CD4-positive, alpha-beta T cell treated with Interleukin-17A for 1 hour (primary cell): ENCODE data around the gene TKFC.

Source experiments
- DNase-seq: peaks from one replicate; pipeline ENCODE4 v3.0.0-alpha.2; 2020

Gene TKFC

DNA sequence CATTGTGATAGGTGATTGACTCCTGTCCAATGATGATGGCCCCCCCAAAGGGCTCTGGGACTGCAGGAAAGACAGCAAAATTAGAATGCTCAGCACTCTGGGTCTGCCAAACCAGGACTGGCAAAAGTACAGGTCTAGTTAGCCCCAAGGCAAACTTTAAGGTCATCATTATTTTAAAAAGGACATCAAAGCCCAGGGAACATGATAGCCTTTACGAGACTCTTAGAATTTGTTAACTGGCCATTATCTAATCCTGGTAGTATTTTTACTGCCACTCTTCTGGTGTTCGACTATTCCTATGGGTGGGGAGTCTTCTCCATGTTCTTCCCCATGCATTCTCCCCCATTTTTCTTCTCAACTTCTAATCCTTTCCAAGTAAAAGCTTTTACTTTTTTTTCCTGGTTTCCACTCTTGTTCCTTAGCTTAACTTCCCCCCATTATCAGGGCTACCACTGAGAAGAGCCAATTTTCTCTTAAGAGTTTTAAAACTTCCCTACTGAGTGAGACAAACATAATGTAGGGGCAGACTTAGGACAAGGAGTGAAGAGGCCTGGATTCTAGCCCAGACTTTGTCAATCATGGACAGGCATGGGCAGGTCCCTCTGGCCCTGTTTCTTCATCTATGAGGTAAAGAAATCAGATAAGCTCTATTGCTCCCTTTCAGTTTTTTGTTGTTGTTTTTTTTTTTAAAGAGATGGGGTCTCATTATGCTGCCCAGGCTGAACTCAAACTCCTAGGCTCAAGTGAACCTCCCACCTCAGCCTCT lies 7.2 kb upstream of the TKFC start:
- no peak for DNase-seq

- DNase-seq = no peak
These were observed 5.4 kb upstream of the TKFC start for GRCh38 chr11:61327669-61328071.

DNA sequence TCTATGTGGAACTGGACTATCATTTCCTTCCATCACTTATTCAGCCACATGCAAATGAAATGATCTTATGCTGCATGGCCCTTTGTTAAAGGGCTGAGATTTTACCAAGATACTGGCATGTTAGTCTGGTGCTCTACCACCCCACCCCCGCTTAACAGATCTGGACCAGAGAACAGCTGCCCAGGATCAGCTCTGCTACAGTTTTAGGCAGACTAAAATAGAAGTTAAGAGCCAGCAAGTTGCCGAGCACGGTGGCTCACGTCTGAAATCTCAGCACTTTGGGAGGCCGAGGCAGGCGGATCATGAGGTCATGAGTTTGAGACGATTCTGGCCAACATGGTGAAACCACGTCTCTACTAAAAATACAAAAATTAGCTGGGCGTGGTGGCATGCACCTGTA lies 4.7 kb upstream of the TKFC start:
- DNase-seq = no peak

DNA sequence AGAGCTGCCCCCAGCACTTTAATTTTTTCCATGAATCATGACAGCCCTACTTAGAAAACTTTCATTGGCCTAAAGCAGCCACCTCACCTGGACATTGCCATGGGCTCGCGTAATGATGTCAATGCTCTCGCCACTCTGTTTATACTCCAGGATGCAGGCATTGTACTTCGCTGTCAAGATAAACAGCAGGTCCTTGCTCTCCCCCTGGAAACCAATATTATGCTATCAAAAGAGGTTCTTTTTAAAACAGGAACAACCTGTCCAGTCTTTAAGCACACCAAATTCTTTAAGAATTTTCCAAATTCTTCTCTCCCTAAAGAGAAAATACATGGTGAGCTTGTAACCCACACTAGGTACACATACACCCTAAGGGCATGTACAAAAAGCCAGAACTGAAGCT lies 3.2 kb upstream of the TKFC start:
- DNase-seq = no peak

DNA sequence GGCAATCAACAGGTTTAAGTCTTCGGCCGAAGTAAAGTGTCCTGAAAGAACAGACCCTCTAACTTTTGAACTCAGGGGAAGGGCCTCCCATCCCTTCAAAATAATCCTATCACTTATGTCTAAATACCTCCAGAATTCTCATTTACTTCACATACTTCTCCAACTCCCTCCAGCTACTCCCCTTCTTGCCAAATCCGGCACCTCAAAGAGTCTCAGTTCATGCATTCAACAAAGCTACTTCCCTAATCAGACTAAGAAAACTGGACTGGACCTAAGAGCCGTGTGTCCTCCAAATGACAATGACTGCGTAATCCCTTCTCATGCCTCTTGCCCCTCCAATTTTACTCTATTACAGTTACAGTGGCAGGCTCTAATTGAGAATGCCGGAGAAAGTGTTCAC lies 1.4 kb upstream of the TKFC start:
- DNase-seq = no peak

DNA sequence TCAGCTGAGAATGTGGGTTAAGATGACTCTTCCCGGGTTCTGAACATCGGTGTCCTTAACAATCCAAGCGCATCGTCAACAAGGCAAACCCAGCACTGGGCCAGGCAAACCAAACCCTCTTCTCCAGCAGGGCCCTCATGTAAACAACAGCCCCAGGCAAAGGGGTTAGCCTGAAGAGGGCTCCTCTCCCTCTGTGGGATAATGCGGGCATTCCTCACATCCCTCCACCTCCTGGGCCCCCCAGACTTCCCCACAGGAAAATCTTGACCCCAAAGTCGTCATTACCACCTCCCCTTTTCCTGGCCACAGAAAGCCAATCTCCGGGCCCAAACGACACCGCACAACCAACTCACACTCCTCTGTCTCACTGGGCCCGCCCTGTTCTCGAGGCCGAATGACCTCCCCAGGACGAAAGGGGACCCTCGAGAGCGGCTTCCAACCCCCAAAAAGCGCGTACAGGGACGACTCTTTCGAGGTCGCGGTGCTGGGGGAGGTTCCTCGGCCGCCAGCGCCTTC lies 689 bp upstream of the TKFC start:
- DNase-seq = no peak

DNA sequence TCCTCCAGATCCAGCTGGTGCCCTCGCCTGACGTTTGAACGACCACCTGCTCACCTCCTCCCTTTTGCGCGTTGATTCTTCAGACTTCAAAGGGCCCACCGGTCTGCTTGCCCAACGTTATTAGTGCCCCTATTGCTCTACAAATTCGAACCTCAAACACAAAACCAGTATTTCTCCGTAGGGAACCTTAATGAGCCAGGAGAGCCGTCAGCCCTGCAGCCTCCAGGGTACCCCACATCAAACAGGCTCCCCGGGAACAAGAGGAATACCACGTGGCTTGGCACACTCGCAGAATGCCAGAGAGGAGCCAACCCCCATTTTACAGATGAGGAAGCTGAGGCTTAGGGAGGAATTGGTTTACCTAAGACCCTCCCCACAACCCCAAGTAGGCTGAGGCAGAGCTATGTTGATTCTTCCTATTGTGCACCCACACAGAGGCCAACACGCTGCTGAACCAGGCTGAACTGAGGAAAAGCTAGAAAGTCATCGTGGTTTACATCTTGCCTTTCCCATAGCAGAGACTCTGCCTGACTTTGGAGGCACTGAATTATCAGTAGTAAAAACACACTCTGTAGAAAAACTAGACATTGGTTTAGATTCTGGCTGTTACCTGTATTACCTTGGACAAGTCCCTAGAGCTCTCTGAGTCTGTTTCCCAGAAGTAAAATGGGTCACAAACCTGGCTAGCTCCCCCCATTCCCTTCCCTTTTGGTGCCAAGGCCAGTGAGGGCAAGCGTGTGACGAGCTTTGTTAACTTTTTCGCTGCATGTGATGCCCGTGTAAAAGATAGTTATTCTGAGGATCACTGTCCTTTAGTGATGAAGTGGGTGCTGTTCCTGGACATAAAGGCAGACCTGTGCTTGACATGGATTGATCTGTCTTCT lies 764 bp downstream of the TKFC start:
- no peak for DNase-seq

GRCh38 chr11:61334434-61335354 lies 1.7 kb downstream of the TKFC start:
- no peak for DNase-seq

DNA sequence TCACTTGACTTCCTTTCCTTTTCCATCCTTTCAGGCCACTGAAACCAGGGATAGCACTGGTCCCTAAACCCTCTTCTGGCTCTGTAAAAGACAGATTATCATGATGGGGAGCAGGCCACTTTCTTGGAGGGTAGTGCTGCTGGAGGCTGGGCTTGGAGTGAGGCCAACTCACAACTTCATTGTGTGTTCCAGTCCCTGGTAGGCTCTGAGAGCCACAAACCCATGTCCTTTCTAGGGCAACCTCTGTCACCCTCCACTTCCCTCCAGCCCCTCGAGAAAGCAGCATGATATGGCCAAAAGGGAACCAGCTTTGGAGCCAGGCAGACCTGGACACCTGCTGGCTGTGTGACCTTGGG lies 2.3 kb downstream of the TKFC start:
- DNase-seq = no peak

DNA sequence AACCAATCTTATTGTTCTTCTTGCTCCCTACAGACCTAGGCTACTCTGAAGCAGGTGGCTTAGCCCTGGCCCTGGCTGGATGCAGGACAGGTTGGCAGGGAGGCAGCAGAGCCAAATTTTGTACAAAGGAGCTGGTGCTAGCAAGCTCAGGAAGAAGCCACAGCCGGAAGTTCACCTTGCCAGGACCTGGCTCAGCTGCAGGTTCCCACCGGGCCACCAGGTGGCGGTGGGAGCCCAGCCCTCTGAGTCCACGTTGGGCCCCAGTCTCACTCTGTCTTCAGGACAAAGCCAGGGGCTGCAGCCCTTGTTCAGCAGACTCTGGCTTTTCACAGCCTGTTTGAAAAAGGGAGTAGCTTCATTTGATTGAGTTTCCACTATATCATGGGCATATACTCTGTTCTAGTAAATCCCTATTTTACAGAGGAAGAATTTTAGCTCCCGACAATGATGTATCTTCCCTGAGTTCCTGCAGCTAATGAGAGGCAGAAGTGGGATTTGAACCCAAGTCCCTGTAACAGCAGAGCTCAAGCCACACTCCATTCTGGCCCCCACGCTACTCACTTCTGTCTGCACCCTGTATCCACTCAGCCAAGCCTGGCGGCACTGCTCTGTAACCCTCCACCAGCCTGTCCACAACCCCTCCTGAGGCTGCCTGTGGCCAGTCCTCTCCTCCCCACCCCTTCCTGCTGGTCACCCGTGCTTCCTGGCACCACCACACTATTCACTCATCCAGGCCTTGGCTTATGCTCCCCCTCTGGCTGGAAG lies 3.3 kb downstream of the TKFC start:
- peak; percentile 85 for DNase-seq

GRCh38 chr11:61337706-61338470 lies 4.9 kb downstream of the TKFC start:
- DNase-seq = no peak

- no peak for DNase-seq
These were observed 5.9 kb downstream of the TKFC start for GRCh38 chr11:61338783-61339489.

GRCh38 chr11:61339490-61339878 lies 6.5 kb downstream of the TKFC start:
- no peak for DNase-seq

GRCh38 chr11:61340979-61341378 lies 8.0 kb downstream of the TKFC start:
- DNase-seq = no peak

DNA sequence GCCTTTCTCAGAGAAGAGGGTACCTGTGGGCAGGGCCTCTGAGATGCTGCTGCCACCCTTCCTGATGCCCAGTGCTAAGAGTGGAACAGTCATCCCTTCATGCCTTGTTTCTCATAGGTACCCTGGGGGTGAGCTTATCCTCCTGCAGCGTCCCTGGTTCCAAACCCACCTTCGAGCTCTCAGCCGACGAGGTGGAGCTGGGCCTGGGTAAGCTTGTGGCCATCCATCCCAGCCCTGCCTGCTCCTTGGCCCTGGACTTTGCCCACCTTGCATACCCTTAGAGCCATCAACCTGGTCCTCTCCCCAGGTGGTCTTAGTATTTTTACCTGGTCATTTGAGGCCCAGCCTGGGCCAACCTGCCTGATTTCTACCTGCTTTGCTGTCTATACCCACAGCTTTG lies 8.7 kb downstream of the TKFC start:
- no peak for DNase-seq

- DNase-seq = no peak
These were observed 9.3 kb downstream of the TKFC start for GRCh38 chr11:61342207-61342803.

GRCh38 chr11:61343792-61344745 lies 11.0 kb downstream of the TKFC start:
- DNase-seq = no peak

DNA sequence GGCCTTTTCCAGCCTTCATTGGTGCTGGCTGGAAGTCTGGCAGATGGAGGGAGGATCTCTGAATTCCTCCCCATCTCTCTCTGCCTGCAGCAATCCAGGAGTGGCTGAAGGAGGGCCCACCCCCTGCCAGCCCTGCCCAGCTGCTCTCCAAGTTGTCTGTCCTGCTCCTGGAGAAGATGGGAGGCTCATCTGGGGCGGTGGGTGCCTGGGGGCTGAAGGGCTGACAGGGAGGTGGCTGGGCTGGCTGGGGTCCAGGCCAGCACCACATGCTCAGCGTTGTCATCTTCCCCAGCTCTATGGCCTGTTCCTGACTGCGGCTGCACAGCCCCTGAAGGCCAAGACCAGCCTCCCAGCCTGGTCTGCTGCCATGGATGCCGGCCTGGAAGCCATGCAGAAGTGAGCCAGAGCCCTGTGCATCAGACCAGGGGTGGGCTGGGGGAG lies 12.2 kb downstream of the TKFC start:
- no peak for DNase-seq
